Measurements from ENCODE around the gene DKK1. TPM values are rescaled to one million over a fixed set of nuclear protein-coding genes. Genes with fewer than 3 reads are reported as not detected.

The DKK1 gene, protein sequence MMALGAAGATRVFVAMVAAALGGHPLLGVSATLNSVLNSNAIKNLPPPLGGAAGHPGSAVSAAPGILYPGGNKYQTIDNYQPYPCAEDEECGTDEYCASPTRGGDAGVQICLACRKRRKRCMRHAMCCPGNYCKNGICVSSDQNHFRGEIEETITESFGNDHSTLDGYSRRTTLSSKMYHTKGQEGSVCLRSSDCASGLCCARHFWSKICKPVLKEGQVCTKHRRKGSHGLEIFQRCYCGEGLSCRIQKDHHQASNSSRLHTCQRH
- 47.6 and 70.8 TPM in 2 replicates for total RNA-seq

GRCh38 chr10:52313933-52314821 lies at the start of gene DKK1:
TSS of gene DKK1 (plus strand) at chr10:52314281. CDS start at chr10:52314435, 154 bp downstream.

